SK-N-SH treated with all-trans-retinoic acid at 6 μM for 48 hours (cell line): ENCODE measurements around the gene SLC39A10.

Experiments used
- TOX ChIP-seq: fragments of 250-450 bp; sonication (Bioruptor Pico); IDR thresholded peaks from 2 replicates; pipeline ENCODE4 v1.8.0; 2021; ENCODE audit warnings: mild to moderate bottlenecking, moderate library complexity, borderline replicate concordance
- ZNF8 ChIP-seq: fragments of 450-650 bp; formaldehyde crosslinking; IDR thresholded peaks from 2 replicates; pipeline ENCODE4 v1.5.0; 2020; ENCODE audit warnings: mild to moderate bottlenecking, moderate library complexity

- TF ChIP-seq ZNF8 (CRISPR knock-in tag) (no peak), TOX (CRISPR knock-in tag) (no peak)
Measured at GRCh38 chr2:195667974-195668373, 10.9 kb downstream of the SLC39A10 start.
